ENCODE data around the gene EPGN. TPM values are rescaled to one million over a fixed set of nuclear protein-coding genes. Genes with fewer than 3 reads are reported as not detected.

EPGN gene
- total RNA-seq, 1 donor from 2014 or later, result not detected

- Mint-ChIP-seq H3K4me3 (ENCODE audit: unreplicated experiment) (no peak overlapping the region), H3K27ac (ENCODE audit: unreplicated experiment) (no peak overlapping the region), H3K9me3 (ENCODE audit: unreplicated experiment) (no peaks in the 10 kb centered on the region), H3K4me1 (ENCODE audit: unreplicated experiment) (no peaks in the 10 kb centered on the region), H3K27me3 (ENCODE audit: unreplicated experiment) (no peaks in the 10 kb centered on the region), H3K36me3 (ENCODE audit: low read depth, unreplicated experiment) (no peaks in the 10 kb centered on the region)
- DNase-seq (ENCODE audit: low spot score), result no peak
- no peak for TF ChIP-seq CTCF (IDR thresholded peaks at IDR 0.05; ENCODE audit: unreplicated experiment)
Observed at GRCh38 chr4:74304095-74304625, 4.1 kb upstream of the EPGN start.

- TF ChIP-seq CTCF (IDR thresholded peaks at IDR 0.05; ENCODE audit: unreplicated experiment), result no peak
- Mint-ChIP-seq H3K4me1 (ENCODE audit: unreplicated experiment) (no peaks in the 10 kb centered on the region), H3K9me3 (ENCODE audit: unreplicated experiment) (no peaks in the 10 kb centered on the region), H3K27me3 (ENCODE audit: unreplicated experiment) (no peaks in the 10 kb centered on the region), H3K27ac (ENCODE audit: unreplicated experiment) (no peak overlapping the region), H3K4me3 (ENCODE audit: unreplicated experiment) (no peak overlapping the region), H3K36me3 (ENCODE audit: low read depth, unreplicated experiment) (no peaks in the 10 kb centered on the region)
- DNase-seq (ENCODE audit: low spot score), result no peak
Observed at GRCh38 chr4:74305000-74305399, 3.3 kb upstream of the EPGN start.

GRCh38 chr4:74307170-74307569, 1.1 kb upstream of the EPGN start:
- TF ChIP-seq CTCF (IDR thresholded peaks at IDR 0.05; ENCODE audit: unreplicated experiment), result no peak
- no peak for DNase-seq (ENCODE audit: low spot score)
- Mint-ChIP-seq H3K27ac (ENCODE audit: unreplicated experiment) (no peak overlapping the region), H3K4me3 (ENCODE audit: unreplicated experiment) (no peak overlapping the region), H3K27me3 (ENCODE audit: unreplicated experiment) (no peaks in the 10 kb centered on the region), H3K4me1 (ENCODE audit: unreplicated experiment) (no peaks in the 10 kb centered on the region), H3K36me3 (ENCODE audit: low read depth, unreplicated experiment) (no peaks in the 10 kb centered on the region), H3K9me3 (ENCODE audit: unreplicated experiment) (no peaks in the 10 kb centered on the region)

- no peak for DNase-seq (ENCODE audit: low spot score)
- Mint-ChIP-seq H3K27me3 (ENCODE audit: unreplicated experiment) (no peaks in the 10 kb centered on the region), H3K4me1 (ENCODE audit: unreplicated experiment) (no peaks in the 10 kb centered on the region), H3K4me3 (ENCODE audit: unreplicated experiment) (no peak overlapping the region), H3K9me3 (ENCODE audit: unreplicated experiment) (no peaks in the 10 kb centered on the region), H3K27ac (ENCODE audit: unreplicated experiment) (no peak overlapping the region), H3K36me3 (ENCODE audit: low read depth, unreplicated experiment) (no peaks in the 10 kb centered on the region)
- no peak for TF ChIP-seq CTCF (IDR thresholded peaks at IDR 0.05; ENCODE audit: unreplicated experiment)
Observed at GRCh38 chr4:74309223-74309622, 953 bp downstream of the EPGN start.

- peak; percentile 43 for TF ChIP-seq CTCF (IDR thresholded peaks at IDR 0.05; ENCODE audit: unreplicated experiment)
- Mint-ChIP-seq H3K36me3 (ENCODE audit: low read depth, unreplicated experiment) (no peaks in the 10 kb centered on the region), H3K4me3 (ENCODE audit: unreplicated experiment) (no peak overlapping the region), H3K9me3 (ENCODE audit: unreplicated experiment) (no peaks in the 10 kb centered on the region), H3K27ac (ENCODE audit: unreplicated experiment) (no peak overlapping the region), H3K4me1 (ENCODE audit: unreplicated experiment) (no peaks in the 10 kb centered on the region), H3K27me3 (ENCODE audit: unreplicated experiment) (no peaks in the 10 kb centered on the region)
- DNase-seq (ENCODE audit: low spot score), result peak; percentile 38
Observed at GRCh38 chr4:74311696-74312313, 3.5 kb downstream of the EPGN start.
